SU-DHL-6 (cell line): ENCODE measurements around the gene TMEM174.

ENCODE experiments used
- CTCF ChIP-seq: fragments of 200-600 bp; sonication (generic); IDR thresholded peaks from one replicate; pipeline ENCODE4 v1.5.1; 2017; ENCODE audit warnings: antibody characterized with exemption, mild to moderate bottlenecking, low read length, moderate library complexity; ENCODE audit not compliant: insufficient read depth, poor library complexity, severe bottlenecking
- EZH2phosphoT487 ChIP-seq: fragments of 200-600 bp; sonication (generic), shearing (Covaris generic); conservative IDR thresholded peaks from 2 replicates; pipeline ENCODE4 v1.6.1; 2018; ENCODE audit warnings: mild to moderate bottlenecking, antibody characterized with exemption, low read length, moderate library complexity, mixed read lengths

- TF ChIP-seq CTCF (no peak), EZH2phosphoT487 (no peak)
These were observed 40.6 kb downstream of the TMEM174 start for GRCh38 chr5:73213566-73213998.
